ENCODE data around the gene RBP5.

RBP5 gene

GRCh38 chr12:7073946-7074345 lies 54.7 kb downstream of the RBP5 start:
- TF ChIP-seq ZBTB7A (IDR thresholded peaks at IDR 0.05; ENCODE audit: low read depth) (no peak), REST (IDR thresholded peaks at IDR 0.05; ENCODE audit: low read depth) (no peak), EGR1 (IDR thresholded peaks at IDR 0.05) (no peak), FOXM1 (IDR thresholded peaks at IDR 0.05; ENCODE audit: borderline replicate concordance, low read depth) (no peak), USF1 (IDR thresholded peaks at IDR 0.05) (no peak), RAD21 (IDR thresholded peaks at IDR 0.05; ENCODE audit: low read depth) (no peak), NFIC (IDR thresholded peaks at IDR 0.05) (no peak), TAF1 (IDR thresholded peaks at IDR 0.05; ENCODE audit: low read depth) (no peak)

Measured in Ishikawa (cell line).